Heart left ventricle (tissue), 16 donors: Measurements from ENCODE around the gene TRPM3. TPM values are rescaled to one million over a fixed set of nuclear protein-coding genes. Genes with fewer than 3 reads are reported as not detected.

Experiments
- ATAC-seq, 4 donors: fragments of 200-7000 bp; cut with Tn5 transposase; one replicate each; pipeline ENCODE4 v1.9.1; 2020 to 2022; ENCODE audit warnings: moderate library complexity in 4 of 4, mild to moderate bottlenecking in 3 of 4, moderate number of reproducible peaks in 1 of 4
- DNase-seq, 5 donors: peaks; one replicate each; pipeline ENCODE4 v3.0.0-alpha.2; 2020
- H3K27ac ChIP-seq, 12 donors: fragments of 200-600 bp; sonication (generic) in 4 of 12; one replicate each; pipeline versions ENCODE4 v1.5.0 to v1.8.0; 2016 to 2022; ENCODE audit warnings: mild to moderate bottlenecking in 2 of 12
- H3K27me3 ChIP-seq, 9 donors: fragments of 200-600 bp; sonication (generic) in 2 of 9; one replicate each; pipeline versions ENCODE4 v1.5.1 to v1.8.0; 2016 to 2022; ENCODE audit warnings: mild to moderate bottlenecking in 3 of 9
- H3K36me3 ChIP-seq, 9 donors: fragments of 200-600 bp; sonication (generic) in 2 of 9; one replicate each; pipeline versions ENCODE4 v1.5.0 to v1.8.0; 2018 to 2022; ENCODE audit warnings: mild to moderate bottlenecking in 2 of 9
- H3K4me1 ChIP-seq, 12 donors: fragments of 200-600 bp; sonication (generic) in 4 of 12; one replicate each; pipeline versions ENCODE4 v1.5.0 to v1.8.0; 2016 to 2022; ENCODE audit warnings: mild to moderate bottlenecking in 3 of 12
- H3K4me3 ChIP-seq, 12 donors: fragments of 200-600 bp; sonication (generic) in 4 of 12; one replicate each; pipeline versions ENCODE4 v1.5.0 to v1.8.0; 2017 to 2022; ENCODE audit warnings: mild to moderate bottlenecking in 9 of 12, moderate library complexity in 4 of 12
- H3K9me3 ChIP-seq, 12 donors: fragments of 200-600 bp; sonication (generic) in 4 of 12; one replicate each; pipeline versions ENCODE4 v1.5.0 to v1.8.0; 2016 to 2022; ENCODE audit warnings: mild to moderate bottlenecking in 1 of 12
- POLR2A ChIP-seq, 2 donors: fragments of 450-650 bp; IDR thresholded peaks; one replicate each; pipeline ENCODE4 v1.6.1; 2017; ENCODE audit warnings: antibody characterized with exemption in 2 of 2, mild to moderate bottlenecking in 2 of 2, moderate library complexity in 2 of 2
- WGBS, 4 donors: extraction: QIAGEN DNeasy Blood & Tissue Kit in 2 of 4; methylation state at CpG; one replicate each; pipeline versions ENCODE4 v1.1.5 to v1.1.7; 2013 to 2018; 5-methylcytosine and 5-hydroxymethylcytosine counted together
- intact Hi-C, 10 donors: fragments of 100-400 bp; cut with DNase I; formaldehyde crosslinking; loops; one replicate each; pipeline versions ENCODE4 v1.11.1 to v1.14.2; 2022
- polyA plus RNA-seq, 2 donors: library from polyadenylated mRNA; stranded (reverse); fragments of 200-250 nt; gene quantifications; one replicate each; pipeline ENCODE4 v1.2.3, GENCODE V29; 2013
- total RNA-seq, 9 donors: library from RNA; depleted of rRNA in 2 of 9; stranded (reverse); fragments of >200 nt in 2 of 9; fragmentation: NEBNext Ultra II Directional in 3 of 9; extraction: Animal tissue kit (Norgen Biotek cat#: 25700) in 3 of 9; gene quantifications; one replicate each; pipeline versions ENCODE4 v1.1.0 to v1.2.4, GENCODE V29; 2016 to 2023
- TF ChIP-seq, protein P1 (sequence below), 12 donors: fragments of 200-600 bp; sonication (generic) in 4 of 12; IDR thresholded peaks; one replicate each; pipeline versions ENCODE4 v1.5.0 to v1.8.0; 2018 to 2022; ENCODE audit warnings: antibody characterized with exemption in 12 of 12, mild to moderate bottlenecking in 5 of 12
- donor health status: ischemic (EF 13 %, LVEDD 7.1; RV severe dilation, severe dysfunction).
- donor health status: healthy with polysubstance abuse.
- donor health status: DM: no; HTN: yes; CAD: no.
- donor health status: DM: no; HTN: no; CAD: no.
- donor health status: ischemic (EF 25% LVEDD 6.9; RV normal size, moderate dysfunction).
- donor health status: ischemic (EF 25% LVEDD 5.7; RV mildly dilated, moderate dysfunction).
- donor health status: healthy.
- donor health status: DM: yes; HTN: yes; CAD: no.
- donor health status: ischemic (EF 35%, LVEDD 5.7; RV mildly dilated, moderate dysfunction).
- donor health status: nonischemic (EF 11% LVEDD 7.7; RV severe dilation, severe dysfunction).
- donor health status: DM: yes; HTN: yes; CAD: no.
- donor health status: PGD.
- donor health status: ischemic (EF 29% LVEDD 5.4; RV normal size, mild dysfunction).
- donor health status: nonischemic (EF 23%, LVEDD 6.1; RV moderate dilation, normal function).

TRPM3 gene
- total and polyA plus RNA-seq, 11 donors: 0.02 to 0.91 (median 0.10) TPM; not detected in 1

DNA sequence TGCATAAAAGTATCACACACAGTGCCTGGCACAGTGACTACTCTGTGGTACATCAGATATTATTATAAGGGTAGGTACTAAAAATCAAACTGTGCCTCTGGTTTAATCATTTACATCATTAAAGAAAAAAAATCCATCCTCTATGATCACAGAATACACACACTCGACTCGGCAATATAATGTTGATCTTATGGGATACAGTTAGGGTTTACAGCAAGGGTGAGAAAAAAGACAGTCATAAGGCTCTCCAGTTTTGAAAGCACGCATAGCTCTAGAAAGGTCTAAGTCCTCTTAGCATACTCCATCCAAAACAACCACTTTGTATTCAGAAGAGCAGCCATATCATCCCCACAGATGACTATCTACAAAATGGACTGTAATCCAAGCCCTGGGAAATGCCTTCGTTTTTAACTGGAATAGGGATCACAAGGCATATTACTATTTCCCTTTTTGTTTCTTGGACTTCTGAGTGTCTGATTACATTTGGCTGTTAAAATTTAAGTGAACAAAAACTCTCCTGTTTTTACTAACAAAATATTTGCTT is 26.6 kb downstream of the TRPM3 start:
- intact Hi-C loops: no loop called here

DNA sequence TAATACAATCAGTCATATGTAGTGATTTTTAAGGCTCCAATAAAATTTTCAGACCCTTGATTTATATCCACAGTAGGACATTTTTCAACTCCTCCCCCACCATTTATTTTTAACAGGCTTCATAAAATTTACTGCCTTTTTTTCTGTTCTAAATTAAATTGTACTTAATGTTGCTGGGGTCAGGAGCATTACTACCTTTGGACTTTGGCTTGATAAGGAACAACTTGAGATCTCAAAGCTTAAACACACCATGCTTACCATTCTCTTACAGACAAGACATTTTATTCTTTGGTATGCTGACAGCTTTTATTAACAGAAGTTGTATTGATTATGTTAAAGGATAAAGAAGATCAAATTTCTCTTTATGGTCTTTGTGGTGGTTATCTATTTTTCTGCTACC is 30.5 kb downstream of the TRPM3 start:
- no peaks in the 10 kb centered on the region for H3K9me3 ChIP-seq
- ATAC-seq: no peak
- DNase-seq: no peak
- H3K36me3 ChIP-seq: no peaks in the 10 kb centered on the region
- H3K27ac ChIP-seq: no peak overlapping the region
- peaks cover 0 to 6% (median 0%) of the 10 kb centered on the region in 9 donors for H3K27me3 ChIP-seq
- TF ChIP-seq, protein P1, sequence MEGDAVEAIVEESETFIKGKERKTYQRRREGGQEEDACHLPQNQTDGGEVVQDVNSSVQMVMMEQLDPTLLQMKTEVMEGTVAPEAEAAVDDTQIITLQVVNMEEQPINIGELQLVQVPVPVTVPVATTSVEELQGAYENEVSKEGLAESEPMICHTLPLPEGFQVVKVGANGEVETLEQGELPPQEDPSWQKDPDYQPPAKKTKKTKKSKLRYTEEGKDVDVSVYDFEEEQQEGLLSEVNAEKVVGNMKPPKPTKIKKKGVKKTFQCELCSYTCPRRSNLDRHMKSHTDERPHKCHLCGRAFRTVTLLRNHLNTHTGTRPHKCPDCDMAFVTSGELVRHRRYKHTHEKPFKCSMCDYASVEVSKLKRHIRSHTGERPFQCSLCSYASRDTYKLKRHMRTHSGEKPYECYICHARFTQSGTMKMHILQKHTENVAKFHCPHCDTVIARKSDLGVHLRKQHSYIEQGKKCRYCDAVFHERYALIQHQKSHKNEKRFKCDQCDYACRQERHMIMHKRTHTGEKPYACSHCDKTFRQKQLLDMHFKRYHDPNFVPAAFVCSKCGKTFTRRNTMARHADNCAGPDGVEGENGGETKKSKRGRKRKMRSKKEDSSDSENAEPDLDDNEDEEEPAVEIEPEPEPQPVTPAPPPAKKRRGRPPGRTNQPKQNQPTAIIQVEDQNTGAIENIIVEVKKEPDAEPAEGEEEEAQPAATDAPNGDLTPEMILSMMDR (IDR thresholded peaks at IDR 0.05): no peak
- TF ChIP-seq POLR2A (IDR thresholded peaks at IDR 0.05): no peak
- H3K4me3 ChIP-seq: no peak overlapping the region
- H3K4me1 ChIP-seq: no peaks in the 10 kb centered on the region
- intact Hi-C loops: no loop called here

More for the DNA sequence above, 26.6 kb downstream of the TRPM3 start:
- no peak for TF ChIP-seq POLR2A (IDR thresholded peaks at IDR 0.05)
- TF ChIP-seq, protein P1 (IDR thresholded peaks at IDR 0.05): no peak
- Histone ChIP-seq H3K4me3 (no peak overlapping the region), H3K36me3 (no peaks in the 10 kb centered on the region), H3K9me3 (no peaks in the 10 kb centered on the region), H3K27ac (no peak overlapping the region), H3K4me1 (no peaks in the 10 kb centered on the region), H3K27me3 (peaks cover 0 to 6% (median 0%) of the 10 kb centered on the region in 9 donors)
- WGBS, 4 donors: 76 to 84% (median 82%) methylated on average over 4 of the region's 4 CpGs
- DNase-seq (no peak), ATAC-seq (no peak)

DNA sequence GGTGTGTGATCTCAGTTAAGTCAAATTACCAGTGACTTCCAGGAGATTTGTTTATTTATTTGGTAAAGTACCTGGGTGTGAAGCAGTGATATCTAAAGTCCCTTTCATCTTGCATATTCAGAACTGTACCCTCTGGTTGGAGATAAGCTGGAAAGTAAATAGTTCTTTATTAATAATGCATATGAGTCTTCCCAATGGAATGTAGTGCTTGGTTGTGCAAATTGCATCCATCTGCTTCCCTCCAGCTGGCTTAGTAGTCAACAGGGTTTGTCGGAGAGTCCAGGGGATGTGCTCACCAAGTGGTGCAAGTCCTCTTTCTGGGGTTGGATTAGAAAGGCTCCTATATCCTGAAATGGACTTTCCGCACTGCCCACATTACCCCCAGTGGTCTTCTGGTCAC is 42.0 kb downstream of the TRPM3 start:
- intact Hi-C loops: no loop called here
- WGBS, 4 donors: 81 to 97% (median 89%) methylated on average over 2 of the region's 2 CpGs
- TF ChIP-seq, protein P1 (IDR thresholded peaks at IDR 0.05): no peak
- no peak for TF ChIP-seq POLR2A (IDR thresholded peaks at IDR 0.05)

DNA sequence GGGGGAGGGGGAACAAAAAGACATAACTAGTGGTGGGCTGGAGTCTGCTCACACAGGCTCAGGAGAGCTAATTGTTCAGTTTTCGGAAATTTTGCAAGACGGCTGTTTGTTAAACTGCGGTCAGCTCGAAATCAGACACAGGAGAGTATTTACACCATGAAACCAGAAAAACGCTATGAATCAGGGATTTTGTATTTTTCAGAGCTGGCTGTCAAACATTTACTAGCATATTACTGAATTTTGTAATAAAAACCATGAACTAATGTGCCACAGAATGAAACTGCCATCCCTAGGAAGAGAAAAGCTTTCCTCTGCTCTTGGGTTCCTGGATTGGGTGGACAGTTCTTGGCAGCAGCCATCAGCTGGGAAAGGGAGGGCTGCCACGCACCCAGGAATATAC is 45.3 kb downstream of the TRPM3 start:
- no peaks in the 10 kb centered on the region for H3K36me3 ChIP-seq
- 79 to 87% (median 84%) methylated on average over 6 of the region's 6 CpGs for WGBS, 4 donors
- H3K4me1 ChIP-seq: no peaks in the 10 kb centered on the region
- TF ChIP-seq, protein P1 (IDR thresholded peaks at IDR 0.05): no peak
- TF ChIP-seq POLR2A (IDR thresholded peaks at IDR 0.05): no peak
- H3K9me3 ChIP-seq: peaks cover 0 to 4% (median 0%) of the 10 kb centered on the region in 12 donors
- no peak overlapping the region for H3K4me3 ChIP-seq
- no peak for DNase-seq
- intact Hi-C loops: no loop called here
- H3K27me3 ChIP-seq: no peaks in the 10 kb centered on the region
- H3K27ac ChIP-seq: no peak overlapping the region
- no peak for ATAC-seq

More for the DNA sequence above, 42.0 kb downstream of the TRPM3 start:
- Histone ChIP-seq H3K4me3 (no peak overlapping the region), H3K27ac (no peak overlapping the region), H3K4me1 (no peaks in the 10 kb centered on the region), H3K36me3 (no peaks in the 10 kb centered on the region), H3K27me3 (no peaks in the 10 kb centered on the region), H3K9me3 (peaks cover 0 to 4% (median 0%) of the 10 kb centered on the region in 12 donors)
- DNase-seq: no peak
- ATAC-seq: no peak
